Measurements from ENCODE around the gene GOLGA8G. TPM values are rescaled to one million over a fixed set of nuclear protein-coding genes. Genes with fewer than 3 reads are reported as not detected.
"Not testable (repeated sequence)": the region's sequence is repeated elsewhere in the genome, so short reads cannot be mapped to it uniquely, and the experiment has no call there.

The GOLGA8G gene
- polyA plus RNA-seq (2012; ENCODE audit: low read depth, missing spikeins), result not detected

- FAIRE-seq; DNase-seq (ENCODE audit: insufficient read length, low spot score): not testable (repeated sequence)
Observed at GRCh38 chr15:28532954-28533353, at the start of gene GOLGA8G. Gene GOLGA8G, minus strand, starts transcription at chr15:28532971. Its CDS starts 62 bp downstream, at chr15:28532909.

DNA sequence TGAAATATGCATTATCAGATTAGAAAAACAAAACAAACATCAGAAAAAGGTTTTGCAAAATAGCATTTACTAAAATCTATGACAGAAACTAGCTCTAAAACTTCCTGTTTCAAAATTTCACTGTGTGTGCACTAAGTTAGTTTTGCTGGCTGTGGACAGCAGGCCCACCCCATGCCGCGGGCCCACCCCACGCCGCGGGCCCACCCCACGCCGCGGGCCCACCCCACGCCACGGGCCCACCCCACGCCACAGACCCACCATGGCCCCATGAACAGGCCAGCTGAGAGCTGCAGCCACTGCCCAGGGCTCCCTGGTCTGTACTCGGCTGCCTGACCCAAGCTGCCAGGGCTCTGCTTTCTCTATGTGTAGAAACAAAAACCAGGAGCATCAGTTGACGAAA, 40.6 kb upstream of the GOLGA8G start:
- FAIRE-seq; DNase-seq (ENCODE audit: insufficient read length, low spot score): not testable (repeated sequence)

DNA sequence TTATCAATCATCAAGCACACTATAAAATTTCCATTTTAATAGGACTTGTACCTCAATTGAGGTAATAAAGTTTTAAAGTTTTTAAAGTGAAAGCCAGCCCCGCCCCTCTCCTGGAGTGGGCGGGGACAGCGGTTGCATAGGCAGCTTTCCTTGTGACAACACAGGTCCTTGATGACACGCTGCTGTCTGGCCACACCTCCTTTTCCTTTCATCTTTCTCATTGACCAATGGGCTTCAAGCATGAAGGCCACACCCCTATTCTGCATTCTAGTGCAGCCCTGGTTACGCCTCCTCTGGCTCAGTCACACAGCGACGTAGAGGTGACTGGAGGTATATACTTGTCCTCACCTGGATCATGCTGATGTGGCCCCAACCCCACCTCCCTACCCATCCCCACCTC, 20.5 kb upstream of the GOLGA8G start, which contains the start of gene GOLGA6L25:
TSS of gene GOLGA6L25 (plus strand) at position 301 of the 400 bp plus-strand sequence. CDS start at position 362, 61 bp downstream.
- not testable (repeated sequence) for DNase-seq (ENCODE audit: insufficient read length, low spot score); FAIRE-seq

DNA sequence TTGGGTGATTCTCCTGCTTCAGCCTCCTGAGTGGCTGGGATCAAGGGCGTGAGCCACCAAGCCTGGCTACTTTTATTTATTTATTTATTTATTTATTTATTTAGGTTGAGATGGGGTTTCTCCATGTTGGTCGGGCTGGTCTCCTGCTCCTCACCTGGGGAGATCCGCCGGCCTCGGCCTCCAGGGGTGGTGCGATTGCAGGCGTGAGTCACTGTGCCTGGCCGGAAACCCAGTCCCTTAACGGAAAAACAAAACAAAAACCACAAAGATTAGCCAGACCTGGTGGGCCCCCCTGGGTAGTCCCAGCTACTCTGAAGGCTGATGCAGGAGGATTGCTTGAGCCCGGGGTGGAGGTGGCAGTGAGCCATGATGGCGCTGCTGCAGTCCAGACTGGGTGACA, 17.6 kb downstream of the GOLGA8G start:
- FAIRE-seq; DNase-seq (ENCODE audit: insufficient read length, low spot score): not testable (repeated sequence)

GRCh38 chr15:28514128-28514527, 18.6 kb downstream of the GOLGA8G start:
- DNase-seq (ENCODE audit: insufficient read length, low spot score); FAIRE-seq: not testable (repeated sequence)

DNA sequence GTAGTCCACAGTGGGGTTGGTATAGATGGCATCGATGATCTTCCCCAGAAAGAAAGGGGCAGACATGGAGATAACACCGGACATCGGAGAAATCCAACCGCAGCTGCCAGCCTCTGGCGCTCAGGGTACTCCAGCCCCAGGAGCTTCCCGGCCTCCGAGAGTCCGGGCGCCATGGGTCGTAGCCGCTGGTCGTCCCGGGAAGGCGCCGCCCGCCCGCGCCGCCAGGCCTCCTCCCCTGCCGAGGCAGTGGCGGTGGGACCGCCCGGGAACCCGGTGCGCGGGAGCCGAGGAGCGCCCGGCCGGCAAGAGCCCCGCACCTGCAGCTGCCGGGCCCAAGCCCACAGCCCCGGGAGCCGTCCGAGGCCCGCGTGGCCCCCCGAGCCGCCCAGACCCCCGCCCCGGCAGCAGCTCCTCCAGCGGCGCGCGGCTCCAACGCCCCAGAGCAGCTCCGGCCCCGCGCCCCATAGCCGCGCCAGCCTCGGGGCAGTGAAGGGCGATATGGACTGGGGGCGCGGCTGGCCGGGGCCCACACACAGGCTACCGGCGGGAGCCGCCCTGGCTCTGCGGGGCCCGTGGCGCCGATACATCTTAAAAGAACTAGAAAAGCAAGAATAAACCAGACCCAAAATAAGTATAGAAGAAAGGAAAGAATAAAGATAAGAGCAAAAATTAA, 24.4 kb downstream of the GOLGA8G start:
- DNase-seq (ENCODE audit: insufficient read length, low spot score); FAIRE-seq: not testable (repeated sequence)

- FAIRE-seq; DNase-seq (ENCODE audit: insufficient read length, low spot score): not testable (repeated sequence)
Observed at GRCh38 chr15:28481340-28481739, 51.4 kb downstream of the GOLGA8G start.
